SK-N-MC (cell line): ENCODE measurements around the gene TYROBP.

Source experiments
- EZH2 ChIP-seq: fragments of 200-600 bp; sonication (generic); IDR thresholded peaks from one replicate; pipeline ENCODE4 v1.6.1; 2017; ENCODE audit warnings: antibody characterized with exemption
- FOXP2 ChIP-seq: optimal IDR thresholded peaks from 2 replicates; pipeline ENCODE3; 2011; ENCODE audit warnings: mild to moderate bottlenecking, moderate library complexity; ENCODE audit not compliant: insufficient read depth; ENCODE audit errors: extremely low read length, control extremely low read depth
- POLR2AphosphoS5 ChIP-seq: IDR thresholded peaks from 2 replicates; pipeline ENCODE4 v1.6.1; 2012; ENCODE audit warnings: mild to moderate bottlenecking, low read depth, low read length, borderline replicate concordance

DNA sequence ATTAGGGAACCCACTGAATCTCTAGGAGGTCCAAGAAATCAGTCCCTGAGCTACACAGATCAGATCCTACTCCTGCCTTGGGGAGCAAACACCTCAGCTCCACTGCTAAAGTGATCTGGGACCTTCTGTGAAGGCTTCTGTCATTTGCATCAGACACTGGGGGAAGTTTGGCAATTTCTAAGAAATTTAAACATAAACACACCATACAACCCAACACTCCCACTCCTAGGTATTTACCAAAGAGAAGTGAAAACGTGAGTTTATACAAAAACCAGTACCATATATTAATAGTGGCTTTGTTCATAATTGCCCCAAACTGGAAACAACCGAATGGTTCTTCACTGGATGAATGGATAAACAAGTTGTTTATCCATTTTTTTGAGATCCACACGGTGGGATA is 7.3 kb upstream of the TYROBP start:
- no peak for TF ChIP-seq EZH2
- TF ChIP-seq POLR2AphosphoS5: no peak
- no peak for TF ChIP-seq FOXP2
